OCI-LY3 (cell line): ENCODE results near the gene BTG1.

Experiments
- H2AFZ ChIP-seq: fragments of 200-600, 300-600 bp; shearing (Covaris generic); 2 replicates; pipeline ENCODE4 v1.6.0; 2014; ENCODE audit warnings: antibody characterized with exemption, low read depth, low read length
- H3K27ac ChIP-seq: fragments of 200-600, 300-600 bp; sonication (generic); 2 replicates; pipeline ENCODE4 v1.5.1; 2014; ENCODE audit warnings: mild to moderate bottlenecking, low read length, moderate library complexity, mixed read lengths
- H3K27me3 ChIP-seq: fragments of 200-600, 300-600 bp; sonication (generic); 2 replicates; pipeline ENCODE4 v1.6.1; 2014; ENCODE audit warnings: low read depth, low read length, mixed read lengths
- H3K36me3 ChIP-seq: fragments of 200-600, 300-600 bp; sonication (generic); replicated peaks from 2 replicates; pipeline ENCODE3; 2014; ENCODE audit warnings: low read depth, low read length, mixed read lengths
- H3K4me1 ChIP-seq: fragments of 300-600, 200-600 bp; sonication (generic); 2 replicates; pipeline ENCODE4 v1.6.1; 2014; ENCODE audit warnings: low read length, mixed read lengths
- H3K4me2 ChIP-seq: fragments of 200-600, 300-600 bp; sonication (generic); 2 replicates; pipeline ENCODE4 v1.6.1; 2014; ENCODE audit warnings: low read length, mixed read lengths
- H3K4me3 ChIP-seq: fragments of 300-600, 200-600 bp; sonication (generic); 2 replicates; pipeline ENCODE4 v1.5.1; 2014; ENCODE audit warnings: antibody characterized with exemption, mild to moderate bottlenecking, low read length, moderate library complexity
- H3K79me2 ChIP-seq: fragments of 300-600, 200-600 bp; shearing (Covaris generic); 2 replicates; pipeline ENCODE4 v1.6.1; 2014; ENCODE audit warnings: mild to moderate bottlenecking, low read length, mixed read lengths
- H3K9ac ChIP-seq: fragments of 300-600, 200-600 bp; shearing (Covaris generic); 2 replicates; pipeline ENCODE4 v1.6.0; 2014; ENCODE audit warnings: mild to moderate bottlenecking, low read length, moderate library complexity
- H3K9me3 ChIP-seq: fragments of 200-600, 300-600 bp; shearing (Covaris generic); 2 replicates; pipeline ENCODE4 v1.6.1; 2014; ENCODE audit warnings: low read length, mixed read lengths; ENCODE audit not compliant: insufficient read depth
- H4K20me1 ChIP-seq: fragments of 200-600, 300-600 bp; sonication (generic); 2 replicates; pipeline ENCODE4 v1.6.1; 2016; ENCODE audit warnings: low read length, mixed read lengths; ENCODE audit not compliant: insufficient read depth
- EZH2phosphoT487 ChIP-seq: fragments of 200-600 bp; shearing (Covaris generic); IDR thresholded peaks from 2 replicates; pipeline ENCODE4 v1.6.1; 2018; ENCODE audit warnings: antibody characterized with exemption, mixed run types, low read depth
- TF ChIP-seq, protein P1 (sequence below): fragments of 200-600, 300-600 bp; sonication (generic); IDR thresholded peaks from 2 replicates; pipeline ENCODE4 v1.5.1; 2014; ENCODE audit warnings: antibody characterized with exemption, low read length, low read depth

BTG1 gene, protein sequence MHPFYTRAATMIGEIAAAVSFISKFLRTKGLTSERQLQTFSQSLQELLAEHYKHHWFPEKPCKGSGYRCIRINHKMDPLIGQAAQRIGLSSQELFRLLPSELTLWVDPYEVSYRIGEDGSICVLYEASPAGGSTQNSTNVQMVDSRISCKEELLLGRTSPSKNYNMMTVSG

DNA sequence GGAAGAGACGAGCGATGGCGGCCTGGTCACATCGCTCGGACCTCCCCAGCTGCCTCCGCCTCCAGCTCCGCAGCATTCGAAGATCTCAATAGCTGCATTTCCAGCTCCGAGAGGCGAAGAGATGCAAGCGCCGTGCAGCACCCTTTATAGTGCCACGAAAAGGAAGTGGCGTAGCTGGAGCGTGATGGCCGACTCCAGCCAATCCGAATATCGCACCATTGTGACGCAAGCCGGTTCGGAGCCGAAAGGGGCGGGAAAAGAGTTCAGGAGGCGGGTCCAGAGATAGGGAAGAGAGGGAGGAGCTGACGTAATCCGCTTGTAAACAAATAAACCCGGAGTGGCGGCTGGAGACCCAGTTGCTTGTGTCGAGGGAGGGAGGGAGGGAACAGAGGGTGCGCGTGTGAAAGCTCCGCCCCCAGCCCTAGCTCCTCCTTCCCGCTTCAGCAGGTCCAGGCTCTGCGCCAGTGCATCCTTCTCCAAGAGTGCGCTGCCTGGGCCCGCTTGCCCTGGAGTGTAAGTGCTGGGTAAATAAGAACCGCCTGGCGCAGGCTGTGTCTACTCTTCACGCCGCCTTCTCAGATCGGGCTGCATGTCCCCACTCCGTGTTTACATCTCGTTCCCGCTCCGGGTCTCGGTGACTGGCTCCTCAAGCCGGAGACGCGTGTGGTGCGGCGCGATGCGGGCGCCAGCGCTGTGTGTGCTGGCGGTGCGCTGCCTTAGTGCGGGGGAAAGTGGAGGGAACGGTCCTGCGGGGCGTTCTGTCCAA, at the start of gene BTG1:
BTG1 (minus strand) TSS at position 116 of the 766 bp plus-strand sequence. CDS start 311 bp downstream, outside the sequence.
- TF ChIP-seq EZH2phosphoT487 = no peak
- TF ChIP-seq, protein P1, sequence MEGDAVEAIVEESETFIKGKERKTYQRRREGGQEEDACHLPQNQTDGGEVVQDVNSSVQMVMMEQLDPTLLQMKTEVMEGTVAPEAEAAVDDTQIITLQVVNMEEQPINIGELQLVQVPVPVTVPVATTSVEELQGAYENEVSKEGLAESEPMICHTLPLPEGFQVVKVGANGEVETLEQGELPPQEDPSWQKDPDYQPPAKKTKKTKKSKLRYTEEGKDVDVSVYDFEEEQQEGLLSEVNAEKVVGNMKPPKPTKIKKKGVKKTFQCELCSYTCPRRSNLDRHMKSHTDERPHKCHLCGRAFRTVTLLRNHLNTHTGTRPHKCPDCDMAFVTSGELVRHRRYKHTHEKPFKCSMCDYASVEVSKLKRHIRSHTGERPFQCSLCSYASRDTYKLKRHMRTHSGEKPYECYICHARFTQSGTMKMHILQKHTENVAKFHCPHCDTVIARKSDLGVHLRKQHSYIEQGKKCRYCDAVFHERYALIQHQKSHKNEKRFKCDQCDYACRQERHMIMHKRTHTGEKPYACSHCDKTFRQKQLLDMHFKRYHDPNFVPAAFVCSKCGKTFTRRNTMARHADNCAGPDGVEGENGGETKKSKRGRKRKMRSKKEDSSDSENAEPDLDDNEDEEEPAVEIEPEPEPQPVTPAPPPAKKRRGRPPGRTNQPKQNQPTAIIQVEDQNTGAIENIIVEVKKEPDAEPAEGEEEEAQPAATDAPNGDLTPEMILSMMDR = no peak

DNA sequence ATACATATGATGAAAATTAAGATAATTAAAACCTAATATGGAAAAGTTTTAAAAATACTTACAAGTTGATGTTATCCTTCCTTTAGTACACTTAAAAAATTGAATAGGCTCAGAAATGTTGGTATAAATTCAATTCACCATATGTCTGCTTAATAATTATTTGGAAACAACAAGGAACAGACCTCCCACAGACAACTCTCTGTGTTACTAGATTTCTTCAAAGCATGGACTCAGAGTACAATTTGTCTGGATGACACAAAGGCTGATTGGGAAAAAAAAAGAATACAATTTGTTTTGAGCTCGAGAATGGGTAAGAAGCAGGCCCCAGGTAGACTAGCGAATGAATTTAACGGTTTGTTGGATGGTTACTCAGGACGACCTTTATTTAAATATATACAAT, 48.9 kb upstream of the BTG1 start:
- Histone ChIP-seq H3K4me1 (peaks cover 18% of the 10 kb centered on the region), H4K20me1 (no peaks in the 10 kb centered on the region), H3K4me2 (no peak overlapping the region), H3K79me2 (no peaks in the 10 kb centered on the region), H3K9ac (no peak overlapping the region), H2AFZ (no peak overlapping the region), H3K4me3 (no peak overlapping the region), H3K27ac (no peak overlapping the region), H3K9me3 (0 out of 2 replicates have a peak, but pooled peaks cover 7% of the 10 kb centered on the region), H3K36me3 (peaks cover 3% of the 10 kb centered on the region), H3K27me3 (no peaks in the 10 kb centered on the region)
- TF ChIP-seq, protein P1 = no peak
- TF ChIP-seq EZH2phosphoT487 = no peak

More for the DNA sequence above, at the start of gene BTG1:
- Histone ChIP-seq H3K4me1 (peaks cover 13% of the 10 kb centered on the region), H4K20me1 (peaks cover 44% of the 10 kb centered on the region), H2AFZ (no peak within 1 kb of the TSS), H3K27me3 (no peaks in the 10 kb centered on the region), H3K36me3 (peaks cover 51% of the 10 kb centered on the region), H3K9me3 (no peaks in the 10 kb centered on the region), H3K79me2 (peaks cover 67% of the 10 kb centered on the region), H3K4me3 (peak within 1 kb of the TSS; percentile 96), H3K27ac (peak within 1 kb of the TSS; percentile 86), H3K9ac (peak within 1 kb of the TSS; percentile 96), H3K4me2 (peak within 1 kb of the TSS; percentile 93)

DNA sequence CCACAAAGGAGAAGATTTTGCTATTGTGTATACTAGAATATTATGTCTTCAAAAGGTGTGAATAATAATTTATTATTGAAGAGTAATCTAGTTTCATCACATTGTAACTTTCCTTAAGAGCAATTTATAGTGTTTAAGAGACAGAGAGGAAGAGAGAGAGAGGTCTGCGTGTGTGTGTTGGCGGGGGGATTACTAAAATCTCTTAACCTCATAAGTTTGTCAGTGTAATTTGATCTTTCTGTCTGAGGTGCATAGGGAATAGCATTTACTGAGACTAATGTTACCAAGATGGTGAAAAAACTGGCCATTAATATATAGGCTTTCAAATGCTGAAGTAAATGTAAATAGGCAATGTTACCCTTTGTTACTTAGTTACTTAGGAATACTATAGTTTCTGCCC, 48.2 kb upstream of the BTG1 start:
- Histone ChIP-seq H3K9ac (no peak overlapping the region), H4K20me1 (no peaks in the 10 kb centered on the region), H3K79me2 (no peaks in the 10 kb centered on the region), H3K27me3 (no peaks in the 10 kb centered on the region), H2AFZ (no peak overlapping the region), H3K4me3 (no peak overlapping the region), H3K4me2 (peak overlapping the region; percentile 39), H3K4me1 (peaks cover 21% of the 10 kb centered on the region), H3K27ac (no peak overlapping the region), H3K9me3 (0 out of 2 replicates have a peak, but pooled peaks cover 7% of the 10 kb centered on the region), H3K36me3 (peaks cover 3% of the 10 kb centered on the region)
- TF ChIP-seq, protein P1 = no peak
- TF ChIP-seq EZH2phosphoT487 = no peak

DNA sequence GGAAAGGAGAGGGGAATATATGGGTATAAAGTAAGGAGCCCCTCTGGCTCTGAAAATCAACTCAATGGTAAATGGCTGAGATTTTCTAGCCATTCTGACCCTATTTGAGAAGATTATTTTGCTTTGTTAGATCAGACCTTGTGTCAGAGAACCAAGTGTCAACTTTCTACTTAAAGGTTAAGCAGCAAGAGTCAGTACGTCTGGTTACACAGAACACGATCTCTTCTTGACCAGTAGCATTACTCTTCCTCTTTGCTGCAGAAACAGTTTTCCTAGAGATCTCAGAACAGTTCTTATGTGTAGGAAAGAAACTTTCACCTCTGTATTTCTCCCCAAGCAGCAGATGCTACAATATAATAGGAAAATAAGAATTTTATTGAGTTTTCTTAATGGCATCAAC, 47.4 kb upstream of the BTG1 start:
- no peak overlapping the region for H3K27ac ChIP-seq
- no peaks in the 10 kb centered on the region for H4K20me1 ChIP-seq
- H3K9ac ChIP-seq = no peak overlapping the region
- H3K4me1 ChIP-seq = peaks cover 27% of the 10 kb centered on the region
- no peak overlapping the region for H3K4me3 ChIP-seq
- peaks cover 3% of the 10 kb centered on the region for H3K36me3 ChIP-seq
- peak overlapping the region; percentile 39 for H3K4me2 ChIP-seq
- TF ChIP-seq, protein P1 = no peak
- TF ChIP-seq EZH2phosphoT487 = no peak
- H3K27me3 ChIP-seq = no peaks in the 10 kb centered on the region
- H3K79me2 ChIP-seq = no peaks in the 10 kb centered on the region
- H2AFZ ChIP-seq = peak overlapping the region; percentile 42; the same call in 1 of the 2 replicates
- H3K9me3 ChIP-seq = 0 out of 2 replicates have a peak, but pooled peaks cover 7% of the 10 kb centered on the region
